SU-DHL-6 (cell line): Measurements from ENCODE around the gene KCND3.

Source experiments
- EZH2phosphoT487 ChIP-seq: fragments of 200-600 bp; sonication (generic), shearing (Covaris generic); conservative IDR thresholded peaks from 2 replicates; pipeline ENCODE4 v1.6.1; 2018; ENCODE audit warnings: mild to moderate bottlenecking, antibody characterized with exemption, low read length, moderate library complexity, mixed read lengths
- TF ChIP-seq, protein P1 (sequence below): fragments of 200-600 bp; sonication (generic); IDR thresholded peaks from one replicate; pipeline ENCODE4 v1.5.1; 2017; ENCODE audit warnings: antibody characterized with exemption, mild to moderate bottlenecking, low read length, moderate library complexity; ENCODE audit not compliant: insufficient read depth, poor library complexity, severe bottlenecking

DNA sequence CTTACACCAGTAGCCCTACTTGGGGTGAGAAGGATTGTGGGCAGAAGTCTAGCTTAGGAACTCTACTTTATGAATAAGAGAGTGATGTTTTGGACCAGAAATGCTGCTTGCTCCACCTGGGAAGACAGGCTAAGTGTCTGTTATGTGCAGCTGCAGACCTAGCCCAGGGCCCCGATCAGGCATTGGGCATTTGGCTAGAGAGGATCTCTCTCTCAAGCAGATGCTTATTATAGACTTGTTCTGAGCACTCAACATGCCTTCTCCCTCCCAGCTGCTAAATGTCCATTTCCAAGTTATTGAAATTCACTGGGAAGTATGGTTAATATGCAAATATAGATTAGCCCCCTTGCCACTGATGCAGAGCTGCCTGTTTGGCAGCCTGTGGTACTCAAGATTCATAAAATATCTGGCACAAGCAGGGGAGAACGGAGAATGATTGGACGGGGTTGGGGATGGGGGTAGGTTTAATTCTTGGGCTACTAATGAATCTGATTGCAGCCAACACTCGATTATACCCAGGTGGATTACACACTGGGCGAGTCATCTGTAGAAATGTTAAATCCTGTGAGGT is 115.9 kb downstream of the KCND3 start:
- TF ChIP-seq, protein P1, sequence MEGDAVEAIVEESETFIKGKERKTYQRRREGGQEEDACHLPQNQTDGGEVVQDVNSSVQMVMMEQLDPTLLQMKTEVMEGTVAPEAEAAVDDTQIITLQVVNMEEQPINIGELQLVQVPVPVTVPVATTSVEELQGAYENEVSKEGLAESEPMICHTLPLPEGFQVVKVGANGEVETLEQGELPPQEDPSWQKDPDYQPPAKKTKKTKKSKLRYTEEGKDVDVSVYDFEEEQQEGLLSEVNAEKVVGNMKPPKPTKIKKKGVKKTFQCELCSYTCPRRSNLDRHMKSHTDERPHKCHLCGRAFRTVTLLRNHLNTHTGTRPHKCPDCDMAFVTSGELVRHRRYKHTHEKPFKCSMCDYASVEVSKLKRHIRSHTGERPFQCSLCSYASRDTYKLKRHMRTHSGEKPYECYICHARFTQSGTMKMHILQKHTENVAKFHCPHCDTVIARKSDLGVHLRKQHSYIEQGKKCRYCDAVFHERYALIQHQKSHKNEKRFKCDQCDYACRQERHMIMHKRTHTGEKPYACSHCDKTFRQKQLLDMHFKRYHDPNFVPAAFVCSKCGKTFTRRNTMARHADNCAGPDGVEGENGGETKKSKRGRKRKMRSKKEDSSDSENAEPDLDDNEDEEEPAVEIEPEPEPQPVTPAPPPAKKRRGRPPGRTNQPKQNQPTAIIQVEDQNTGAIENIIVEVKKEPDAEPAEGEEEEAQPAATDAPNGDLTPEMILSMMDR = no peak
- no peak for TF ChIP-seq EZH2phosphoT487
